SK-N-MC (cell line): ENCODE data around the gene SGPP1.

Experiments
- DNase-seq: peaks from one replicate; pipeline ENCODE4 v3.0.0-alpha.2; 2011; ENCODE audit warnings: low read depth, low spot score
- H3K27ac ChIP-seq: fragments of 200-600 bp; sonication (generic); 2 replicates; pipeline ENCODE4 v1.5.1; 2016; ENCODE audit warnings: mixed run types
- H3K36me3 ChIP-seq: fragments of 200-600 bp; sonication (generic); 2 replicates; pipeline ENCODE4 v1.6.1; 2017; ENCODE audit warnings: antibody characterized with exemption, low read length, mixed read lengths; ENCODE audit not compliant: insufficient read depth
- H3K4me3 ChIP-seq: fragments of 200-600 bp; sonication (generic); 2 replicates; pipeline ENCODE4 v1.5.1; 2016
- H3K9ac ChIP-seq: fragments of 200-600 bp; sonication (generic); 2 replicates; pipeline ENCODE4 v1.8.0; 2017; ENCODE audit warnings: mixed run types, mixed read lengths; ENCODE audit not compliant: insufficient read length
- H3K9me3 ChIP-seq: fragments of 200-600 bp; sonication (generic); 2 replicates; pipeline ENCODE4 v1.6.1; 2017; ENCODE audit warnings: low read depth, mild to moderate bottlenecking, antibody characterized with exemption, low read length, moderate library complexity, mixed read lengths
- EZH2 ChIP-seq: fragments of 200-600 bp; sonication (generic); IDR thresholded peaks from one replicate; pipeline ENCODE4 v1.6.1; 2017; ENCODE audit warnings: antibody characterized with exemption
- FOXP2 ChIP-seq: optimal IDR thresholded peaks from 2 replicates; pipeline ENCODE3; 2011; ENCODE audit warnings: mild to moderate bottlenecking, moderate library complexity; ENCODE audit not compliant: insufficient read depth; ENCODE audit errors: extremely low read length, control extremely low read depth
- POLR2AphosphoS5 ChIP-seq: IDR thresholded peaks from 2 replicates; pipeline ENCODE4 v1.6.1; 2012; ENCODE audit warnings: mild to moderate bottlenecking, low read depth, low read length, borderline replicate concordance

SGPP1 gene

DNA sequence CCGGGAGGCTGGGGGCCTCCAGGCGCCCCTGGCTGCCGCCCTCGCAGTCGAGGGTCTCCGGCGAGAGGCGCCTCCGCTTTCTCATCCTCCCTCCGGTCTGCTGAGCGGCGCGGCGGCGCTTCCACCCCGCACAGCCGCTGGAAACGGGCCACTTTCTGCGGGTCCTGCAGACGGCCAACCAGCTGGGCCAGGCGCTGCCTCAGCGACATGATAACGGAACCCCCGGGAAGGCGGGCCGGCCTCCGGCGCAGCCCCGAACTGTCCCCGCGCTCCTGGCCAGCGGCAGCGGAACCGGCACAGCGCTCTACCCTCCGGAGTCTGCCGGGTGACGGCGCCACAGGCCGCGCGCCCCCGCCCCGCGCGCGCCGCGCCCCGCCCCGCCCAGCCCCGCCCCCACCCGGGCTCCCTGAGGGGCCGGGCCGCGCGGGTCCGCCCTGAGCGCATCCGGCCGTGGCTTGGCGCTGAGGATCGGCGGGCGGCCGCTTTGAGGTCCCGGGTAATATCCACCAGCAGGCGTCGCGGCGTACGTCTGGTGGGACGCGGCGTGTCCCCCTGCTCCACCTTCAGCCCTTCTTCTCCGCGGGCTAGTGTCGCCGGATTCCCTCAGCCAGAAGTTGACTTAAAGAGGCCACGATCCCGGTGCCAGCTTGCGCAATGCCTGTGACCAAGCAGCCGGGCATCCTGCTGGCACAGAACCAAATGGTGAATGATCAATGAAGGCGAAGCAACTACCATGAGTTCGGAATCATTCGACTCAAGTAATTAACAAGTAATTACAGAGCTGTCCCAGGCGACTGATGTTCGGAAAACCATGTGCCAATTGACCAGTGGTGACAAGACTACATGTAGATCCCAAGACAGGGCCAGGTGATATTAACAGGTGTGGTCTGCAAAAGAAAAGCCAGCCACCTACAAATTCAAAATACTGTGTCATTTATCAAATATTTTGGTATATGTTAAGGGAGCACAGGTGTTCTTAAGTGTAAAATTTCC, at the start of gene SGPP1:
Gene SGPP1 (minus strand): TSS at position 330 of the 993 bp plus-strand sequence. CDS start 121 bp downstream, at position 209.
- TF ChIP-seq EZH2, result no peak
- TF ChIP-seq POLR2AphosphoS5, result peak; percentile 69; the same call in 1 of the 2 replicates
- Histone ChIP-seq H3K4me3 (peak within 1 kb of the TSS; percentile 95), H3K9me3 (no peaks in the 10 kb centered on the region), H3K27ac (no peak within 1 kb of the TSS), H3K36me3 (no peaks in the 10 kb centered on the region), H3K9ac (peak within 1 kb of the TSS; percentile 81)
- no peak for DNase-seq

DNA sequence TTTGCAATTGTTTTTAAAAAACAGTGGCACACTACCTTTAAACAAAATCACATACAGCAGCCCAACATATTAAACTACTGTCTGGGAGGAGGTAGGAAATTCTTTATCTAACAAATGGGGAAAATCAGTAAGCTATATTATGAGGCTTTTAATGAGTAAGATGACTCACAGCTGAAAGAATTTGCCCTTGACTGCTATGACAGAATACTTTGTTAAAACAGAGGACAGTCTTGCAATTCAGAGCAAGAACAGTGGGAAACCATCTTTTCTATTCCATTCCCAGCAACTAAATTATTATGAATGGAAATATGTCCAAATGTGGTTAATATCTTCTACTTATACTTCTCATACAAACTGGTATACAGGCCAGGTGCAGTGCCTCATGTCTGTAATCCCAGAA, 49.2 kb upstream of the SGPP1 start:
- no peak for DNase-seq
- Histone ChIP-seq H3K9me3 (no peaks in the 10 kb centered on the region), H3K4me3 (no peak overlapping the region), H3K9ac (no peak overlapping the region), H3K36me3 (no peaks in the 10 kb centered on the region), H3K27ac (no peak overlapping the region)
- TF ChIP-seq POLR2AphosphoS5 (no peak), FOXP2 (no peak), EZH2 (no peak)

DNA sequence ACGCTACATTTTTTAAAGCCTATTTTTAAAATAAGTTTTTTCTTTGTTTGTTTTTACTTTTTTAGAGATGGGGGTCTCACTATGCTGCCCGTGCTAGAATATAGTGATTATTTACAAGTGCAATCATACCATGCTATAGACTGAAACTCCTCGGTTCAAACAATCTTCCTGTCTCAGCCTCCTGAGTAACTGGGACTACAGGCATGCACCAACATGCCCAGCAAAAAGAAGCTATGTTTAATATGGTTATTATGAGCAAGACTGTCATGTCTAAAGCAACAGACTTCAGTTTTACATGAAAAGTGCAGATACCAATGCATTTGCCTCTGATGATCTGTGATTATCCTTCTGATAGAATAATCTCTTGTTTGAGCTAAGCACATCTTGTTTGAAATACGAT, 45.6 kb upstream of the SGPP1 start:
- DNase-seq, result no peak
- Histone ChIP-seq H3K36me3 (no peaks in the 10 kb centered on the region), H3K9me3 (no peaks in the 10 kb centered on the region), H3K27ac (no peak overlapping the region), H3K4me3 (no peak overlapping the region), H3K9ac (no peak overlapping the region)
- TF ChIP-seq POLR2AphosphoS5 (no peak), EZH2 (no peak), FOXP2 (no peak)

DNA sequence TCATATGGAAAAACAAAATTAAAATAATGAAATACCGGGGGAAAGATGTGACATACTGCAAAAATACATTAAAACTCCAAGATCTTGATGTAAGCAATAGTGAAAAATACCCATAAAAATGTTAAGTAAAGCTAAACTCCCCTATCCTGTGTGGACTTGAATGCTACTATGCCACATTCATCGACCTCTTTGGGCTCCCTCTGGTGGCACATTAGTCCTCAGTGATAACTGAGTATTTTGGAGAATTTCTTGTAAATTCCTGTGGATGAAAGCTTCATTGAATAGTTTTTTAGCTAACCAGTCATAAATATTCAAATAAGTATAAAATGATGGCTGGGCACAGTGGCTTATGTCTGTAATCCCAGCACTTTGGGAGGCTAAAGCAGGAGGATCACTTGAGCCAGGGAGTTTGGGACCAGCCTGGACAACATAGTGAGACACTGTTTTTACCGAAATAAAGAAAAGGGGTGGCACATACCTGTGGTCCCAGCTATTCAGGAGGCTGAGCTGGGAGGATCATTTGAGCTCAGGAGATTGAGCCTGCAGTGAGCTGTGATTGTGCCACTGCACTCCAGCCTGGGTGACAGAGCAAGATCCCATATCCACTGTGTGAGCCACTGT, 42.4 kb upstream of the SGPP1 start:
- Histone ChIP-seq H3K36me3 (no peaks in the 10 kb centered on the region), H3K4me3 (no peak overlapping the region), H3K9me3 (no peaks in the 10 kb centered on the region), H3K9ac (no peak overlapping the region), H3K27ac (no peak overlapping the region)
- TF ChIP-seq FOXP2, result no peak
- TF ChIP-seq POLR2AphosphoS5, result no peak
- peak; percentile 20 for DNase-seq

DNA sequence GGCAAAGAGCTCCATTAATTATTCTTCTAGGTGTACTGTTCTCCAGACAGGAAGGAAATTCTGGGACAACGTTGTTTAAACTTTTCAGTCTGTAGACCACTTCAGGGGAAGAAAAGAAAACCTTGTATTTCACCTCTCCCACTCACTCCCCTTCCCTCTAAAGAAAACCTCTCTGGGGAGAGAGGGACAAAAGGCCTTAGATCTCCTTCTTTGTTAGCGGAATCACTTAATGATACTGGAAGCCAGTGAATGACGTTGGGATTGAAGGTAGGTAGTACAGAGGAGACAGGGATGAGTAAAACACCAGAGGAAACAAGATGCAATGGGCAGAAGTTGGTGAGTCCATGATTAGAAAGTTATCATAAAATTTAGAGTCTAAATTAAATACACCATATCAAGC, 38.7 kb upstream of the SGPP1 start:
- Histone ChIP-seq H3K9ac (no peak overlapping the region), H3K9me3 (no peaks in the 10 kb centered on the region), H3K4me3 (no peak overlapping the region), H3K27ac (no peak overlapping the region), H3K36me3 (no peaks in the 10 kb centered on the region)
- TF ChIP-seq POLR2AphosphoS5 (no peak), EZH2 (no peak), FOXP2 (no peak)
- DNase-seq, result no peak

DNA sequence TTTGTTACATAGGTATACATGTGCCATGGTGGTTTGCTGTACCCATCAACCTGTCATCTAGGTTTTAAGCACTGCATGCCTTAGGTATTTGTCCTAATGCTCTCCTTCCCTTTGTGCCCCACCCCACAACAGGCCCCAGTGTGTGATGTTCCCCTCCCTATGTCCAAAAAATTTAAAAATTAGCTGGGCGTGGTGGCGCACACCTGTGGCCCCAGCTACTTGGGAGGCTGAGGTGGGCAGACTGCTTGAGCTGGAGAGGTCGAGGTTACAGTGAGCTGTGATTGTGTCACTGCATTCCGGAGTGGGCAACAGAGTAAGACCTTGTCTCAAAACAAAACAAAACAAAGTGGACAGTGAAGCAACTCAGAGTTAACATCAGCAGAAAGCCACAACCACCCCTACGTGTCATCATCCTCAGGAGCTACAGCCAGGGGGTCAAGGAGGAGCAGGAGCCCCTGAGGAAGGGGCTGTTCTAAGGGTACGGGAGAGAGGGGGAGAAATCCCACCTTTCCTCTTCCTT, 36.8 kb upstream of the SGPP1 start:
- Histone ChIP-seq H3K27ac (no peak overlapping the region), H3K9me3 (no peaks in the 10 kb centered on the region), H3K4me3 (no peak overlapping the region), H3K9ac (no peak overlapping the region), H3K36me3 (no peaks in the 10 kb centered on the region)
- TF ChIP-seq EZH2 (no peak), FOXP2 (no peak), POLR2AphosphoS5 (no peak)
- no peak for DNase-seq

- H3K36me3 ChIP-seq, result no peaks in the 10 kb centered on the region
- H3K9me3 ChIP-seq, result no peaks in the 10 kb centered on the region
- H3K27ac ChIP-seq, result no peak overlapping the region
- no peak for DNase-seq
- TF ChIP-seq FOXP2 (no peak), POLR2AphosphoS5 (no peak), EZH2 (no peak)
- H3K4me3 ChIP-seq, result no peak overlapping the region
- no peak overlapping the region for H3K9ac ChIP-seq
These were observed 36.2 kb upstream of the SGPP1 start for GRCh38 chr14:63764103-63764502.

DNA sequence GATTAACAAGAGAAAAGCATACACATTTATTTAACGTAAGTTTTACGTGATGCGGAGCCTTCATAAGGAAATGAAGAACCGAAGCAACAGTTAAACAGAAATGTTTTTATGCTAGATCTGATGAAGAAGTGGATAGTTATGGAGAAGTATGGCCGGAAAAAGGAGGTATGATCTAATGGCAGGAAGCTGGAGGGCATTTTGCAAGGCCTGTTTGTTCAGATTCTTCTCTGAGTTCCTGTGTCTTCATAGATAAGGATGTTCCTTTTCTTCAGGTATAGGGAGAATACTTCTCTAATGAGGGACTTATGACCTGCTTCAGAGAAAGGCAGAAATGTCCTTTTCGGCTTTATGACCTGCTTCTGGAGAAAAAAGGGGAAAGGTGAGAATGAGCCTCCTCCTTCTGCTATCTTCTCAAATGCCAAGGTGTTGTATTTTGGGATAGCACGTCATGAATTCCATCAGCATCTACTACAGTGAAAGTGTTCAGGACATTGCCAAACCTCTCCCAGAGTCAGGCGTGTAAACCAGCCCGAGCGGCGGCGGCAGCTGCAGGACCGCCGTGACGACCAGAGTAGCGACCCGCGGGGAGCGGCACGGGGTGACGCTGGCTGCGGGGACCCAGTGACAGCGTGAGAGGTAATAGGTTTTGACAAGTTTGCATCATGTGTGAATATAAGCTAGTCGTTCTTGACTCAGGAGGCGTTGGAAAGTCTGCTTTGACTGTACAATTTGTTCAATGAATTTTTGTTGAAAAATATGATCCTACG, 33.7 kb upstream of the SGPP1 start:
- H3K9me3 ChIP-seq, result no peaks in the 10 kb centered on the region
- no peak for TF ChIP-seq EZH2
- TF ChIP-seq POLR2AphosphoS5, result no peak
- no peak for TF ChIP-seq FOXP2
- H3K9ac ChIP-seq, result no peak overlapping the region
- no peaks in the 10 kb centered on the region for H3K36me3 ChIP-seq
- no peak for DNase-seq
- no peak overlapping the region for H3K4me3 ChIP-seq
- no peak overlapping the region for H3K27ac ChIP-seq
